HG03442 (cell line): ENCODE measurements around the gene HIRA.
A peak's percentile ranks its signal among the peaks of the same experiment; 100 is the strongest.

Experiments used
- ATAC-seq: cut with Tn5 transposase; IDR thresholded peaks from one replicate; pipeline ENCODE4 v1.9.1; 2021; ENCODE audit warnings: mild to moderate bottlenecking, moderate library complexity; ENCODE audit not compliant: unreplicated experiment

Gene HIRA, protein sequence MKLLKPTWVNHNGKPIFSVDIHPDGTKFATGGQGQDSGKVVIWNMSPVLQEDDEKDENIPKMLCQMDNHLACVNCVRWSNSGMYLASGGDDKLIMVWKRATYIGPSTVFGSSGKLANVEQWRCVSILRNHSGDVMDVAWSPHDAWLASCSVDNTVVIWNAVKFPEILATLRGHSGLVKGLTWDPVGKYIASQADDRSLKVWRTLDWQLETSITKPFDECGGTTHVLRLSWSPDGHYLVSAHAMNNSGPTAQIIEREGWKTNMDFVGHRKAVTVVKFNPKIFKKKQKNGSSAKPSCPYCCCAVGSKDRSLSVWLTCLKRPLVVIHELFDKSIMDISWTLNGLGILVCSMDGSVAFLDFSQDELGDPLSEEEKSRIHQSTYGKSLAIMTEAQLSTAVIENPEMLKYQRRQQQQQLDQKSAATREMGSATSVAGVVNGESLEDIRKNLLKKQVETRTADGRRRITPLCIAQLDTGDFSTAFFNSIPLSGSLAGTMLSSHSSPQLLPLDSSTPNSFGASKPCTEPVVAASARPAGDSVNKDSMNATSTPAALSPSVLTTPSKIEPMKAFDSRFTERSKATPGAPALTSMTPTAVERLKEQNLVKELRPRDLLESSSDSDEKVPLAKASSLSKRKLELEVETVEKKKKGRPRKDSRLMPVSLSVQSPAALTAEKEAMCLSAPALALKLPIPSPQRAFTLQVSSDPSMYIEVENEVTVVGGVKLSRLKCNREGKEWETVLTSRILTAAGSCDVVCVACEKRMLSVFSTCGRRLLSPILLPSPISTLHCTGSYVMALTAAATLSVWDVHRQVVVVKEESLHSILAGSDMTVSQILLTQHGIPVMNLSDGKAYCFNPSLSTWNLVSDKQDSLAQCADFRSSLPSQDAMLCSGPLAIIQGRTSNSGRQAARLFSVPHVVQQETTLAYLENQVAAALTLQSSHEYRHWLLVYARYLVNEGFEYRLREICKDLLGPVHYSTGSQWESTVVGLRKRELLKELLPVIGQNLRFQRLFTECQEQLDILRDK

GRCh38 chr22:19431649-19432132 is at the start of gene HIRA:
HIRA (minus strand) TSS chr22:19431733; CDS start chr22:19431476, 257 bp downstream.
- peak; percentile 58 for ATAC-seq

- ATAC-seq = no peak
Observed at GRCh38 chr22:19480789-19481188, 49.3 kb upstream of the HIRA start.

GRCh38 chr22:19480173-19480568 is 48.6 kb upstream of the HIRA start:
- no peak for ATAC-seq

DNA sequence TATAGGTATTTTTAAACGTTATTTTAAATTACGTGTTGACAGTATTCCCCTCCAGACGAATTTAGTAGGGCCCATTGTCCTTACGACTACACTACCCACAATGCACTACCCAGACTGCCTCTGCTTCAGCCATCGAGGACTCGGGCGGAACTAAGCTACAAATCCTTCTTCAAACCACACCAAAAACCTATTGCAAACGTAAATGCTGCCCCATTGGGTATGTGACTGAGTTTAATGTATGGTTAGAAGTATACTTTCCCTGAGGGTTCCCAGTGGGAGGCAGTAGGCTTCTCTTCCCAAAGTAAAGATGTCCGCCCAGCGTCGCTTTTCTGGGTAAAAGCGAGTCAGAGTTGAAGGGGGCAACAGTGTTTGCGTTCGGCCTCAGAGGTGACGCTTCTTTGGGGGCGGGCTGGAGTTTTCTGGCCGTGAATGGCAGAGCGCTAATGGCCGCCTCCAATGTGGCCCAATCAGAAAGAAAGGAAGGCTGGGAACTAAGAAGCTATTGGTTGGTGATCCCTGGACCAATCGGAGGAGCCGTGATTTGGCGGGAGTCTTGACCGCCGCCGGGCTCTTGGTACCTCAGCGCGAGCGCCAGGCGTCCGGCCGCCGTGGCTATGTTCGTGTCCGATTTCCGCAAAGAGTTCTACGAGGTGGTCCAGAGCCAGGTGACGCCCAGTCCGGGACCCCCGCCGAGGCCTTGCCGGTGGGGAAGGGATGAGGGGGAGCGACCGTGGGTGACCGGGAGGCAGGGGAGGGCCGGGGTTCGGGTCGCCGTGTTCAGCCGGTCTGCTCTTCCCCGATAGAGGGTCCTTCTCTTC is 48.0 kb upstream of the HIRA start, which contains the start of gene CDC45:
Gene CDC45, plus strand, starts transcription at position 566 of the 818 bp plus-strand sequence. Its CDS starts 49 bp downstream, at position 615.
- ATAC-seq = peak; percentile 85

DNA sequence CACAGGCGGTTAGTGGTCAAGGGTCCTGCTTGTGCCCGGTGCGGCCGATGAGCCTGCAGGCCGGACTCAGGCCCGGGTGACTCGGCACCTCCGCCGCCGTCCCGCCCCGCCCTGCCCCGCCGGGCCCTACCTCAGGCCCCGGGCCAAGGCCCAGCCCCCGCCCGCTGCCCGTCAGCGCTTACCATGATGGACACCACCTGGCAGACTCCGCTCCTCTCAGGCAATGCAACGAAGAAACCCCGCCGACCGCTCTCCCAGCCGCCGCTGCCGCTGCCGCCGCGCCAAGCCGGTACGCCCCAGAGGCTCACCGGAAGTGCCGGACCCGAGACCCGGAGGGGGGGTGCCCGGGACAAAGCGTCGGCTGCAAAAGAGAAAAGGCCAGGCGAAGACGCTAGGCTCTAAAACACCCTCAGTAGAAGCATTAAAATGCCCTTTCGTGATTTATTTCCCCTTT is 47.4 kb upstream of the HIRA start, which contains the start of gene UFD1:
Gene UFD1, minus strand, starts transcription at position 293 of the 454 bp plus-strand sequence. Its CDS starts 108 bp downstream, at position 185.
- peak; percentile 45 for ATAC-seq

DNA sequence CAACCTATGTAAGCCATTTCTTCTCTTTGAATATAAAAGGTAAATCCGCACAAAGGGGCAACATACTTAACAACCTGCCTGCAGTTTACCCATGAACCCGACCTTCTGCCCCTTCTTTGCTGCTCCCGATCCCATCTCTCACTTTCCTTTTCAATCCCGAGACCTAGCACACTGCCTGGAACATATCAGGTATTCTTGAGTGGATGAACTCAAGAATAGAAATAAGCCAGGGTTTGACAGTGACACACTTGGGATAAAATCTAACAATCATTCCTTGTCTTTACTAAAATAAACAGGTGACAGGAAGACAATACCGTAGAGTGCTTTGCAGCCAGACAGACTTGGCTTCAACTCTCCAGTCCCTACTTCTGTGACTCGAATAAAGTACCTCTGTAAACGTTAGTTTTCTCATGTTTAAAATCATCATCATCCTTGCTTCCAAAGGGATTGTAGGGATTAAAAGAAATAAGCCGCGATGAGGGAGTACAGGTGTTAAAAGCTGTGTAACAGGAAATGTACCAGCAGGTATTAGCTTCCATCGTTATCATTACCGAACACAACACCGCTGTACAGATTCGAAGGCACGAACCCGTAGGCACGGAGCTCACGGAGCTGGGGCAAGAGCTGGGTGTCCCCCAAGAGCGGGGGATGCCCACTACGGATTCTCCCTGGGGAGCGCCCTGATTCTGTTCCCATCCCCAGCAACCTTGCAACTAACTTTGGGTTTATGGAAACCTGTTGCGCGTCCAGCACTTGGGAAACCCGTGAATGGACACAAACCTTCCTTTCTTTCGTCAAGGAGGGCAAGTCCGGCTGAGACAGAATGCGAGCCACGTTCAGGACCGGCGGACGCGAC is 46.7 kb upstream of the HIRA start:
- no peak for ATAC-seq

DNA sequence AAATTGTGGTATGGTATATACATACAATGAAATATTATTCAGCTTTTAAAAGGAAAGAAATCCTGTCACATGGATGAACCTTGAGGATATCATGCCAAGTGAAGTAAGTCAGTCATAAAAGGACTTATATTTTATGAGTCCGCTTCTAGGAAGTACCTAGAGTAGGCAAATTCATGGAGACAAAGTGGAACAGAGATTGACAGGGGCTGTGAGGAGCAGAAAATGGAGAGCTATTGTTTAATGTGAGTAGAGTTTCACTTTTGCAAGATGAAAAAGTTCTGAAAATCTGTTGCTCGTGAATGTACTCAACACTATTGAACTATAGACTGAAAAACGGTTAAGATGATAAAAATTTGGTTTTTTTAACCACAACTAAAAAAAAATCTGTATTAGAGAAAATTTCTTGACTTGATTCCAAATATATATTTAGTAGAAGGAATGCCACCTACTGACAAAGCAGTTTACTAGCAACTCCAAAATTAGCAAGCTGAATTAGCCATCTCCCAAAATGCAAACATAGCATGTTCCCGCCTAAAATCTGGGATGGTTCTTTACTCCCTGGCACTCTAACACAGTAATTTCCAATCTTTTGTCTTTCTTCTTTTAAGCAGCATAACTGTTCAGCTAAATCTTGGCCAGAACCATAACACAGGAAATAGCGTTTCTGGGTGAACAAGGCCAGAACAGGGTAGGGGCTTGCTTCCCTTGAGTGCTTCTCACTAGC is 46.0 kb upstream of the HIRA start:
- ATAC-seq = no peak

- no peak for ATAC-seq
Observed at GRCh38 chr22:19476023-19476422, 44.5 kb upstream of the HIRA start.

- ATAC-seq = no peak
Observed at GRCh38 chr22:19473578-19473977, 42.0 kb upstream of the HIRA start.

GRCh38 chr22:19472233-19472632 is 40.7 kb upstream of the HIRA start:
- no peak for ATAC-seq

DNA sequence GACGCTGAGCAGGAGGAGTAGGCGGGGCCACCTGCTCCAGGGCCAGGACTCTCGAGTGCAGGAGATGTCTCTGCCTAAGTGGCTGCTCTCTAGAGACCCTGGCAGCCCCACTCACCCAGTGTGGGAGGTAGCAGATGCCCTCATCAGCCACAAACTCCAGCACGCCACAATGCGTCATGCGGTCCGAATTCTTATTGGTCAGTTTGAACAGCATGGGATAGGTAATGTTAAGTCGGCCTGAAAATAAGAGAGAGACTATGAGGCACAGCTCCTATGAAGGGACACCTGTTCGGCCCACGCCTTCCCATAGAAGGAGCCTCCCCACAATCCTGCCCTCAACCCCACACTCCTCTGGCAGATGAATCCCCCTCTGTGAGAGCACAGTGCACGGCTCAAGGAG is 40.0 kb upstream of the HIRA start:
- ATAC-seq = no peak

- ATAC-seq = no peak
Observed at GRCh38 chr22:19470010-19470409, 38.5 kb upstream of the HIRA start.

DNA sequence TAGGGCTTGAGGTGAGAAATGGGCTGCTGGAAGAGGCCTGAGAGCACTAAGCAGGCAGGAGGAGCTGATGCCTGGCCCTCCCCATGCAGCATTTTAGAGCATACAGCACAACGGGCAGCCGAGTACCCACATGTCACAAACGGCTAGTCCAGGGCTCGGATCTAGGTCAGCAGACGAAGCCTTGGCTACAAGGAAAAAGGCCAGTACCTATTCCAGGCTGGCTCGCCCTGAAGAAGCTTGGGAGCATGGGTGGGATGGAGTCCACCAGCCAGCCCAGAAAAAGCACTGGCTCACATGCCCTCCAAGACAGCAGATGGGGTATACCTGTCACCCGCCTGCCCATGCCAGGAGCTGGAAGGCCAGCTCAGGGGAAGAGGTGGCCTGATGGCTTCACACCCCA is 37.9 kb upstream of the HIRA start:
- ATAC-seq = no peak

DNA sequence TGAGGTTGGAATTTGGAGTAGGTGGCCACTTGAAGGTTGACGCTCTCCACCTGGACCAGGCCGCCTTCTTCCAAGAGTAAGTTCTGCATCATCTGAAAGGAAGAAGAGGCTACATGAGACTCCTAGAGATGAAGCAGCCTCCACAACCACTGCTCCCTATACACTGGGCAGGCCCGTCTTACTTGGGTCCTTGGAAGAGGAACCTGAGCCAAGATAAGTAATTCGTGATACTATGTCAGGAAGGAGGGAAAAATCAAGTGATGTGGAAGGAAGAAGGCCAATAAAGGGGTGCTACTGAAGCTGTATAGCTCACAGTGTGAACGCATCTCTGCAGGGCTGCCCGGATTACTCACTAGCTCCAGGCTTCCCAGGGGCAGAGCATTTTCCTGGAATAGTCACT is 36.4 kb upstream of the HIRA start:
- no peak for ATAC-seq

DNA sequence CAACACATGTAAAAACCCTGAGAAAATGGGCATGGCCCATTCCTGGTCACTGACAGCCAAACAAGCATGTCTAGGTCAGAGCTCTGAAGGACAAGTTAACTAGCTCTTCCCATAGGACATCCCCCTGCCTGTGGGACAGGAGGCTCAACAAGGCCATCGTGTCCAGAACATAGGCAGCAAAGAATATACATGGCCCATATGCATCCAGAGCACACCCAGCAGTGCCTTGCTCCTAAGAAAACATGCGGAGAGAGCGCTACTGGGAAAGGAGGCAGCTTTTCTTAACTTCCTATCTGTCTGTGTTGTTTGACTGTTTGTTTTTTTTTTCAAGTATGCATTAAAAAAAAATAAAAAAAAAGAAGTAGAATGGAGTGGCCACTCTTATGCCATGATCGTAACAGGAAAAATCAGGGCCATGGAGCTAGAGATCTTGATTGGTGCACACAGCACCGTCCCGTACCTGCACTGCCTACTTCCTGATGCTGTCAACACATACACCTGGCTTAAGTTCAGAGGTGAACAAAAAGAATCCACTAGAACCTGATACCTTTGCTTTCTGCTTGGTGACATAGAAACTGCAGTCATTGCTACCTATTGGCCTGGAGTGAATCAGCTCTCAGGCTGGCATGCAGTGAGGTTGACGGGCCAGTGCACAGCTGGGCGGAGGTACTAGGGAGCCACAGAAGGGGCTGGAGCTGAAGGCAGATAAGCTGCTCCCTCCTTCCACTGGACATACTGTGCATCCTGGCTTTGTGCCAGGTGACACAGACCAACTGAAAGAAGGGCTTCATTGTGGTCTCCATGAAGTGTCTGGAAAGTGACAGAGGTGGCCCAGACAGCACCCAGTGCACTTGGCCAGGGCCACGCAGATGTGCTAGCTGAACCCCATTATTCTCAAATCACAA is 35.6 kb upstream of the HIRA start:
- ATAC-seq = no peak

DNA sequence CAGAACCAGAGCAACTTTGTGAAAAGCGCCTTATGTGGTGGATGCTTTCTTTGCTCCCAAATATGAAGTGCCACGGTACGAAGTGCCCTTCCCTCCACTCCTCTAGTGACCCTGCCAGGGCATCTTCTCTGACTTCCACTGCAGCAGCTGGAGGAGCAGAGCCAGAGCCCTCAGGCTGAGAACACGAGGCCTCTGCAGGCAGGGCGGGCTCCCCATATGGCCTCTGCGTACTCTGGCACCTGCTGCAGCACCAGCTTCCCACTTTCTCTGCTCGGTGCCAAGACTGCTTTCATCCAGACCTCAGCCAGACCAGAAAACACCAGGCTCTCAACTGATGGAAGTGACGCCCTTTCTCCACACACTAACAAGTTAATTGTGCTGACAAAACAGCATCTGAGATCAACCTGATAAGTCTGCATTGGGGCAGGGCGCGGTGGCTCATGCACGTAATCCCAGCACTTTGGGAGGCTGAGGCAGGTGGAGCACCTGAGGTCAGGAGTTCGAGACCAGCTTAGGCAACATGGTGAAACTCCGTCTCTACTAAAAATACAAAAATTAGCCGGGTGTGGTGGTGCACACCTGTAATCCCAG is 34.7 kb upstream of the HIRA start:
- no peak for ATAC-seq

GRCh38 chr22:19464975-19465374 is 33.4 kb upstream of the HIRA start:
- ATAC-seq = no peak
